Left lung (tissue), 10 donors: Measurements from ENCODE around the gene SLC35G1. TPM values are rescaled to one million over a fixed set of nuclear protein-coding genes. Genes with fewer than 3 reads are reported as not detected.

Experiments used
- ATAC-seq: fragments of 200-7000 bp; cut with Tn5 transposase; one replicate; pipeline ENCODE4 v1.9.1; 2020; ENCODE audit warnings: moderate library complexity
- DNase-seq, 4 donors: peaks; one replicate each; pipeline ENCODE4 v3.0.0-alpha.2; 2013 to 2020
- H3K27ac ChIP-seq, 2 donors: fragments of 200-600 bp; sonication (generic) in 1 of 2; one replicate each; pipeline versions ENCODE4 v1.5.0 to v1.8.0; 2020 to 2021
- H3K27me3 ChIP-seq, 2 donors: fragments of 200-600 bp; sonication (generic) in 1 of 2; one replicate each; pipeline versions ENCODE4 v1.5.0 to v1.8.0; 2020 to 2021
- H3K36me3 ChIP-seq, 2 donors: fragments of 200-600 bp; sonication (generic) in 1 of 2; one replicate each; pipeline versions ENCODE4 v1.5.0 to v1.8.0; 2020 to 2021
- H3K4me1 ChIP-seq, 2 donors: fragments of 200-600 bp; one replicate each; pipeline ENCODE4 v1.8.0; 2021
- H3K4me3 ChIP-seq, 2 donors: fragments of 200-600 bp; sonication (generic) in 1 of 2; one replicate each; pipeline versions ENCODE4 v1.5.0 to v1.8.0; 2020 to 2021; ENCODE audit warnings: mild to moderate bottlenecking in 1 of 2
- H3K9me3 ChIP-seq, 2 donors: fragments of 200-600 bp; sonication (generic) in 1 of 2; one replicate each; pipeline versions ENCODE4 v1.5.0 to v1.8.0; 2020 to 2021
- CTCF ChIP-seq, 2 donors: fragments of 200-600 bp; sonication (generic) in 1 of 2; IDR thresholded peaks; one replicate each; pipeline versions ENCODE4 v1.5.0 to v1.8.0; 2021; ENCODE audit warnings: antibody characterized with exemption in 2 of 2
- intact Hi-C, 2 donors: fragments of 100-400 bp; cut with DNase I; formaldehyde crosslinking; loops; one replicate each; pipeline versions ENCODE4 v1.11.2 to v1.14.2; 2022
- polyA plus RNA-seq, 6 donors: library from polyadenylated mRNA; unstranded; fragments of 120-200 nt; gene quantifications; one replicate each; pipeline ENCODE4 v1.2.1, GENCODE V29; 2013; ENCODE audit not compliant: insufficient read length in 6 of 6
- total RNA-seq, 2 donors: library from RNA; stranded (reverse); fragmentation: NEBNext Ultra II Directional; extraction: Animal tissue kit (Norgen Biotek cat#: 25700); gene quantifications; one replicate each; pipeline ENCODE4 v1.2.1, GENCODE V29; 2021
- donor health status: DM: no; HTN: yes; CAD: no.
- donor health status: DM: no; HTN: no; CAD: no.

Gene SLC35G1
- total and polyA plus RNA-seq, 8 donors, result 3.7 to 8.7 (median 7.5) TPM

GRCh38 chr10:93851169-93851568 lies 42.6 kb upstream of the SLC35G1 start:
- ATAC-seq, result peak; percentile 43
- H3K9me3 ChIP-seq, result no peaks in the 10 kb centered on the region
- TF ChIP-seq CTCF (IDR thresholded peaks at IDR 0.05), result no peak
- no peak overlapping the region for H3K4me3 ChIP-seq
- no peaks in the 10 kb centered on the region for H3K27me3 ChIP-seq
- no peak for DNase-seq
- H3K27ac ChIP-seq, result no peak overlapping the region
- no peaks in the 10 kb centered on the region for H3K36me3 ChIP-seq
- intact Hi-C loops, result no loop called here
- no peaks in the 10 kb centered on the region for H3K4me1 ChIP-seq

- Histone ChIP-seq H3K9me3 (no peaks in the 10 kb centered on the region), H3K27ac (no peak overlapping the region), H3K4me1 (no peaks in the 10 kb centered on the region), H3K4me3 (no peak overlapping the region), H3K36me3 (no peaks in the 10 kb centered on the region), H3K27me3 (no peaks in the 10 kb centered on the region)
- no peak for TF ChIP-seq CTCF (IDR thresholded peaks at IDR 0.05)
- intact Hi-C loops, result no loop called here
- DNase-seq (peak in 1 of 4 donors; percentile 50), ATAC-seq (no peak)
Measured at GRCh38 chr10:93852476-93853095, 41.2 kb upstream of the SLC35G1 start.

- Histone ChIP-seq H3K4me1 (no peaks in the 10 kb centered on the region), H3K9me3 (no peaks in the 10 kb centered on the region), H3K4me3 (no peak overlapping the region), H3K27me3 (no peaks in the 10 kb centered on the region), H3K27ac (no peak overlapping the region), H3K36me3 (no peaks in the 10 kb centered on the region)
- DNase-seq, result no peak
- TF ChIP-seq CTCF (IDR thresholded peaks at IDR 0.05), result no peak
- intact Hi-C loops, result no loop called here
- no peak for ATAC-seq
Measured at GRCh38 chr10:93854975-93855374, 38.8 kb upstream of the SLC35G1 start.

- ATAC-seq (no peak), DNase-seq (no peak)
- Histone ChIP-seq H3K36me3 (no peaks in the 10 kb centered on the region), H3K4me1 (no peaks in the 10 kb centered on the region), H3K9me3 (no peaks in the 10 kb centered on the region), H3K27me3 (no peaks in the 10 kb centered on the region), H3K27ac (no peak overlapping the region), H3K4me3 (no peak overlapping the region)
- intact Hi-C loops, result no loop called here
- no peak for TF ChIP-seq CTCF (IDR thresholded peaks at IDR 0.05)
Measured at GRCh38 chr10:93856349-93857145, 37.2 kb upstream of the SLC35G1 start.

GRCh38 chr10:93859049-93859655 lies 34.6 kb upstream of the SLC35G1 start:
- no peak overlapping the region for H3K4me3 ChIP-seq
- no peaks in the 10 kb centered on the region for H3K4me1 ChIP-seq
- no peaks in the 10 kb centered on the region for H3K9me3 ChIP-seq
- TF ChIP-seq CTCF (IDR thresholded peaks at IDR 0.05), result peak in 1 of 2 donors; percentile 35
- H3K36me3 ChIP-seq, result no peaks in the 10 kb centered on the region
- H3K27me3 ChIP-seq, result no peaks in the 10 kb centered on the region
- no peak for ATAC-seq
- no peak overlapping the region for H3K27ac ChIP-seq
- intact Hi-C loops, result no loop called here
- no peak for DNase-seq
